ENCODE data around the gene TNS3.

GRCh38 chr7:47617131-47617530 lies 35.2 kb upstream of the TNS3 start:
- no peak for TF ChIP-seq CTCF (IDR thresholded peaks at IDR 0.05; ENCODE audit: insufficient read depth, low read length)
- no peak for TF ChIP-seq POLR2AphosphoS5 (IDR thresholded peaks at IDR 0.05; ENCODE audit: low read depth)
- TF ChIP-seq GABPA (IDR thresholded peaks at IDR 0.05; ENCODE audit: low read depth) = no peak
- TF ChIP-seq, protein P1, sequence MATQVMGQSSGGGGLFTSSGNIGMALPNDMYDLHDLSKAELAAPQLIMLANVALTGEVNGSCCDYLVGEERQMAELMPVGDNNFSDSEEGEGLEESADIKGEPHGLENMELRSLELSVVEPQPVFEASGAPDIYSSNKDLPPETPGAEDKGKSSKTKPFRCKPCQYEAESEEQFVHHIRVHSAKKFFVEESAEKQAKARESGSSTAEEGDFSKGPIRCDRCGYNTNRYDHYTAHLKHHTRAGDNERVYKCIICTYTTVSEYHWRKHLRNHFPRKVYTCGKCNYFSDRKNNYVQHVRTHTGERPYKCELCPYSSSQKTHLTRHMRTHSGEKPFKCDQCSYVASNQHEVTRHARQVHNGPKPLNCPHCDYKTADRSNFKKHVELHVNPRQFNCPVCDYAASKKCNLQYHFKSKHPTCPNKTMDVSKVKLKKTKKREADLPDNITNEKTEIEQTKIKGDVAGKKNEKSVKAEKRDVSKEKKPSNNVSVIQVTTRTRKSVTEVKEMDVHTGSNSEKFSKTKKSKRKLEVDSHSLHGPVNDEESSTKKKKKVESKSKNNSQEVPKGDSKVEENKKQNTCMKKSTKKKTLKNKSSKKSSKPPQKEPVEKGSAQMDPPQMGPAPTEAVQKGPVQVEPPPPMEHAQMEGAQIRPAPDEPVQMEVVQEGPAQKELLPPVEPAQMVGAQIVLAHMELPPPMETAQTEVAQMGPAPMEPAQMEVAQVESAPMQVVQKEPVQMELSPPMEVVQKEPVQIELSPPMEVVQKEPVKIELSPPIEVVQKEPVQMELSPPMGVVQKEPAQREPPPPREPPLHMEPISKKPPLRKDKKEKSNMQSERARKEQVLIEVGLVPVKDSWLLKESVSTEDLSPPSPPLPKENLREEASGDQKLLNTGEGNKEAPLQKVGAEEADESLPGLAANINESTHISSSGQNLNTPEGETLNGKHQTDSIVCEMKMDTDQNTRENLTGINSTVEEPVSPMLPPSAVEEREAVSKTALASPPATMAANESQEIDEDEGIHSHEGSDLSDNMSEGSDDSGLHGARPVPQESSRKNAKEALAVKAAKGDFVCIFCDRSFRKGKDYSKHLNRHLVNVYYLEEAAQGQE (IDR thresholded peaks at IDR 0.05; ENCODE audit: insufficient replicate concordance, low read depth) = no peak

Data from HL-60 (cell line).